ENCODE results near the gene SMAD7.

Gene SMAD7

DNA sequence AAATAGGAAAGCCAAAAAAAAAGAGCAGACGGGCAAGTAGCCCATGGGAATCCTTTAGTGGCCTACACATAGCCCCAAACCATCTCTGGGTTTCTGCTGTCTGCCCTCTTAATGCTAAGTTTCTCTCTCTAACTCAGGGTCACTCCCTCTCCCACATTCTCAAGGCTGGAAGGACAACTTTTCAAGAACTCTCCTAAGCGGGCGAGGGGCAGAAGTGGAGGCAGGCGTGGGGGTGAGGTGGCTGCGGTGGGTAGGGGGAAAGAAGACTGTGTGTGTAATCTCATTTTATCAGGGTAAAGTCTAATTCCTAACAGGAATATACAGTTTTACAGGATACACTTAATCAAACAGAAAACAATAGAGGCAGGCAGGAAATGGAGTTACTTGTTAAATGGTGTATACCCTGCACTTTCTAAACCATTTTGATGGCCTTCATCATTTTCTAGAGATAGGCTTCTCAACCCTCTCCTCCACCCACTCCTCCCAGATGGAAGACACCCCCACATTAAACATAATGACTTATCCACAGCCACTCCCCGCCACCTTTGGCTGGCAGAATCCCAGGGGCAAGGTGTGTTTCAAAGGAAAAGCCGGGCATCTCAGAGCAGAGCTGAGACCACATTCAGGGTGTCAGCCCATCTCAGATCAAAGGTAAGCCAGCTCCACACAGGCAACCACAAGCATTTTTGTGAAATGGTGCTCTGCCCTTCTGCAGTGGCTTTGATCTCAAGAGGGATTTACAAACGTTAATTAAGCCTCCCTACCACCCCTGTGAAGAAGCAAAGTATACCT is 6.8 kb downstream of the SMAD7 start:
- no peak for FAIRE-seq

DNA sequence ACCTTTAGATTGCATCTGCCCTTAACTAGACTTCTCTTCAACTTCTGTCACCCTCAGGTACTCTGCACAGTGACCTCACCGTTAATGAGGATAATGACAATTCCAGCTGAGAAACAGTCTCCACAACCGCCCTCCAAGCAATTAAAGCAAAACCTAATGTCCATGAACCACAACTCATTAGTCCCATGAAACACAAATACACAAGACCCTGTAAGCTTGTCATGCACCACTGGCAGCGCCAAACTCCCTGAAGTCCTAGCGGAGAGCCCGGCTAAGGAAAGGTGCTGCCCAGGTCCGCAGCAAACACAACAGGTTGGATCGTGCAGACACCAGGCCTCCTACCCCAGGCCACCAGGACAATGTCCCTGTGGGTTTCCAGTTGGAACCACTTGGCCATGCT is 7.4 kb downstream of the SMAD7 start:
- FAIRE-seq = no peak

DNA sequence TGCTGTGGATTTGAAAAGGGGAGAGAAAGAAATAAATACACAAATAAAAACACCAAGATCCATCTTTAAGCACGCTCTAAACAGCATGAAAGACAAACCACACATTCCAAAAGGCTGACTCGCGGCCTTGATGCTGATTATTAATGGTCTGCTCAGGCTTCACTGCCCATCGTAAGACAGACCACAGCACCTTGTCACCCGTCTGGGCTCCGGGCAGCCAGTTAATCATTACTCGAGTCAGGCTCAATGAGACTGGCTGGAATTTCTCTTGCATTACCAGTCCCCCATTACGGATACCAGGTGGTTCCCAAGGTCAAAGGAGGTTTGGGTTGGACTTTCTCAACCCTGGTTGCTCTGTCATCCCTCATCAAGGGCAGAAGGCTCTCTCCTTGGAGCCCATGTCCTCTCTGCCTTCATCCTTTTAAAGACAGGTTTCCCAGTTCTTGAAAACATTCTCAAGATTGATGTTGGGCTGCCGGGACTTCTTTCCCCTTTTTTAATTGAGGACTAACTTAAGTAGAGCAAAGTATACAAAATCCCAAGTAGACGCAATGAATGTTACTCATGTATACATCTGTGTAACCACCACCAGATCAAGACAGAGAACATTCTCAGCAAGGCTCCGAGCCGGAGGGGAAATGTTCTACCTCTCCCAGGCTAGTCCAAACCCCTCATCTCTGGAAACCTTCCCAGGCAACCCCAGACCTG is 8.1 kb downstream of the SMAD7 start:
- no peak for FAIRE-seq

DNA sequence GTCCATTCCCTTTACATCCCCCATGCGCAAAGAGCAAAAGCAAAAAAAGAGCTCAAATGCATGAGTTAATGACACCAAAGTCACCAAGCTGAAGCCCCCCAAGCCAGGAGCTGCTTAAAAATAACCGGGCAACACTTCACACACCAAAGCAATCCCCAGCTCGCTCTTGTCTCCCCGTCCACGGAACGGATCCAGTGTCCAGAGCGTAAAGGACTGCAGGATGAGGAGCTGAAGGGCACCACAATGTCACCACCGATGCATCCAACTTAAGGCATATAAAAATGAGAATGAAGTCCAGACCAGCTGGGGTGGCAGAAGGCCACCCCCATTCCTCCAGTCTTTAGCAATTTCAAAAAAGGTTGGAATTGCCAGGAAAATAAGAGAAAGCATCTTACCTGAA is 8.7 kb downstream of the SMAD7 start:
- no peak for FAIRE-seq

DNA sequence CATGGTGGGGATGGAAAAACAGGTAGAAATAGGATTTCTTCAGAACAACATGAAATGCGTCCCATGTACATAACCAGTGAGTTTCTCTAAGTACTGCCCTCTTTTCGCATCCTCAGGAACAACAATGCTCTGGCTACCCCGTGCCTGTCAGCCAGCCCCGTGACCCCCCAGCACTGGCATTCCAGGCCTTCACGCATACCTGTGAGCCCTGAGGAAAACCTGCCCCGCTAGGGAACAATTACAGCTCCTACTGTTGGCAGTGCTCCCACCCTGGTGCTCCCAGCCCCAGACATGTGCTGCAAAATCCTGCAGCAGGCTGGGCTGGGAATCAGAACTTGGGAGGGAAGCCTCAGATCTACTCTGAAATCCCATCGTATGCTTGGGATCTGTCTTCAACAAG is 9.1 kb downstream of the SMAD7 start:
- no peak for FAIRE-seq

DNA sequence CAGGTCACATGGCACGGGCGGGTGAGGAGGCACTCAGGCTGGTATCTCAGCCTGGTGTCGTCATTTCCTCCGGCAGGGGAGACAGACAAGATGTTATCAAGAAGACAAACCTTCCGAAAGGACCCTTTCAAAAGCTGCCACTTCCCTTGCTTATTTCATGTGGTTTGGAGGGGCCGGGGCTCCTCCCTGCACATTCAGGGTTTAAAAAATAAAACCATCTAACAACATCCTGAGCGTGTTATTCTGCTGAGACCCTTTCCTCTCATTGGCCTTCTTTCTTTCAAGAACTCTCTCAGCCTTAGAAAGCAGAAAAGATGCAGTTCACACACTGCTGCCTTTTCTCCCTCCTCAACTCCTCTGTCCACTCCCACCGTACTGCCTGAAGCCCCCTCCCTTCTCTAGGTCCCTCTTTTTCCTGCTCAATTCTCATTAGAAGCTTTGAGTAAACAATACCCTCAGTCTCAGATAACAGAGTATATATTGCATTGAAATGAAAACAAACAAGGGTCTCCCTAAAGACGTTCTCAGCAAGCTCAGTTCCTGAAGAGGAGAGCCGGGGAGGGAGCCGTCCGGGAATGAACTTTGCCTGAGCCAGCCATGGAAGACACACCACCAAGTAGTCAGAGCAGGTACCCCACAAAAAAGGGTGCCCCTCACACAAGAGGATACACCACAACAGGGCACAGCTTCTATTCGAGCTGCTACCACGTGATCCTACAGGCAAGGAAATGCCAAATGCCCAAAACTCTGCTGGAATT is 9.7 kb downstream of the SMAD7 start:
- no peak for FAIRE-seq

DNA sequence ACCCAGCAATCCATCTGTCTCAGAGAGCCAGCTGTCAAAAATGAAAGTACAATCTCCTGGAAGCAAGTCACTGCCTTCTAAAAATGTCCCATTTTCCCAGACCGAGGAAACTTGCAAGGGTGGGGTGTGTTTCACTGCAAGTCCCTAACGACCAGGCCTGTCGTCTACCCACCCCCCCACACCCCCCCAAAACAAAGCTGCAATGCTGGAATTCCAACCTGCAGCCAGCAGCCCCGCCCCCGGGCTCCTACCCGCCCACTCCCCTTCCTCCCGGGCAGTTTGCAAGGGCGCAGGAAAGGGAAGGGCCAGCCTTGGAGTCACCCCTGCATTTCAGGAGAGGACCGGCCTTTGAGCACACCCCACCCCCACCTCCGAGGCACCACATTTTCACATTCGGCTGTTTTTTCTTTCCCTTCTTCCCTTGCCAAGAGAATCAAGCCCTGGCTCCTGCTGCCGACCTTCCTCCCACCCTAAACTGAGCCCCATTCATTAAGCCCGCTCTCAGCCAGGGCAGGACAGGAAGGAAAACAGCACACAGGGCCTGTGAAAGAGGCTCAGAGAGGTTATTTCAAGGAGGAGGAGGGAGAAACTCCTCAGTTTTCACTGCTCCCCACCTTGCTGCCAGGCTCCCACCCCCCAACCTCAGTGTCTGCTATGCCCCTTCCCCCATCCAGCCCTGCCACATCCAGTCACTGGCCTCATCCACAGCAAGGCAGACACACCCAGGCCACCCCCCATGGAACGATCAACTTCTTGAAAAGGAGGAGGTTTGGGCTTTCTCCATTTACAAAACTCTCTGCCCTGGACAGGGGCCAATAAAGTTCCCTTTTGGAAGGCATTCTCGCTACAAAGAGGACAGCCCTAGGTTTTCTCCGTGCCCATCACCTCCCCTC is 11.3 kb downstream of the SMAD7 start:
- FAIRE-seq = no peak

DNA sequence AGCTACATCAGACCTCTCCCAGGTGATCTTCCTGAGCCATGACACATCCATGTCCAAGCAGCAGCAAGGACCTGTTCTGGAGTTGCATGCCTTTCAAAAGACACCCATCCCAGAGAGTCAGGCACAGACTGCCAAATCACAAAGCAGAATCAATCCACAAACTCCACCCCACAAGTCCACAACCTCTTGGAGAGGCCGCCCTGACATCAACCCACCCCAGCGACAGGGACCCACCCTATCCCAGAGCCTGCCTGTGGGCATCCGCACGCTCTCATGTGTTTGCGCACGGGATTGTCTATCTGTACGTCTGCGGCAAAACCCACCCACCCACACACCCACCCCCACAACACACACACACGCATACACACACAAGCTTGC is 11.9 kb downstream of the SMAD7 start:
- no peak for FAIRE-seq

DNA sequence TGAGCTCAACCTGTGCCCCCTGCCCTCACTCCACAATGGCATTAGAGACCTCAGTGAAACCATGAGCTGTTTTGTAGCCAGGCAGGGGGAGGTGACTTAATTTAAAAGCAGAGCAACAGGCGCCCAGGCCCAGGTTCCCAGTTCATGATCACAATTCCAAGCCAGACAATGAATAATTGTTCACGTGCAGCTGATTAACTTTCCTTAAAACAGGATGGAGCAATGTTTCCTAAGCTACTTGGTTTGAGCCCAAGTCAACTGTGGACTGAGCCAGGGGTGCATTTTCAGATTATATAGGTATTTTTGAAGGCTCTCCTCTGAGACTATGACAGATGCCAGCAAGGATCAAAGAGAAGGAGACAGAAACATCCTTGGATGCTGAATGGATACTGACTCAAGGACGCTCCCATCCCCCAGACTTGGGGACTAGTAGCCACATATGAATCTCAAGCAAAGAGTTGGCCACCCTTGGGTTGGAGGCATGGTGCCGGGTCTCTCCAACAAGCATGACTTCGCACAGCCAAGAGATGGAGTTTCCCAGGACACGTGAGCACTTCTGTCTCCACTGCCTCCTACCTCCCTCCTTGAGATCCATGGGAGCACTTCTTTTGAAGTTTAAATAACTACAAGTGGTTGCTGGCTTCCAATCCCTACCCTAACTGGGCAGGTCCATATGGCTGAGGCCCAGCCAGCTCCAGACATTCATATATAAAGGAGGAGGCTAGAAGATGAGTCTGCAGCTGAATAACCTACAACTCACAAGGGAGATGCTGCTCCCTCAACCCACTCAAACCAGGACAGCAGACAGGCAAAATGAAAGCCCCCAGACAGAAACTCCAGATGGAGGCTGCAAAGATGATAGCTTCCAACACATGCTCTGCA is 12.7 kb downstream of the SMAD7 start:
- FAIRE-seq = no peak

DNA sequence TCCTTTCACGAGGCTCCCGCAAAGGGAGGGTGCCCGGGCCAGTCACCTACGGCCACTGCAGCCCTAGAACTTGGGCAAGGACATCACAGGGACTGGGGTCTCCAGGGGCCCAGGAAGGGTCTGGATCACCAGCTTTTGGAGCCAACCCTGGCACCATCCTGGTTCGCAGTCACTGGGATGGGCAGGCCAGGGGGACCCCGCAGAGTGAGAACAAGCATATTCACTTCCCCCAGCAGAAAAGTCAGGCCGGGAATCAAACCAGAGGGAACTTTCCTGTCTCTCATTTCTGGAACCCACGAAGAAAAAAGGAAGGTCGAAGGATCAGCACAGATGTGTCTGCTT is 15.4 kb downstream of the SMAD7 start:
- FAIRE-seq = no peak

DNA sequence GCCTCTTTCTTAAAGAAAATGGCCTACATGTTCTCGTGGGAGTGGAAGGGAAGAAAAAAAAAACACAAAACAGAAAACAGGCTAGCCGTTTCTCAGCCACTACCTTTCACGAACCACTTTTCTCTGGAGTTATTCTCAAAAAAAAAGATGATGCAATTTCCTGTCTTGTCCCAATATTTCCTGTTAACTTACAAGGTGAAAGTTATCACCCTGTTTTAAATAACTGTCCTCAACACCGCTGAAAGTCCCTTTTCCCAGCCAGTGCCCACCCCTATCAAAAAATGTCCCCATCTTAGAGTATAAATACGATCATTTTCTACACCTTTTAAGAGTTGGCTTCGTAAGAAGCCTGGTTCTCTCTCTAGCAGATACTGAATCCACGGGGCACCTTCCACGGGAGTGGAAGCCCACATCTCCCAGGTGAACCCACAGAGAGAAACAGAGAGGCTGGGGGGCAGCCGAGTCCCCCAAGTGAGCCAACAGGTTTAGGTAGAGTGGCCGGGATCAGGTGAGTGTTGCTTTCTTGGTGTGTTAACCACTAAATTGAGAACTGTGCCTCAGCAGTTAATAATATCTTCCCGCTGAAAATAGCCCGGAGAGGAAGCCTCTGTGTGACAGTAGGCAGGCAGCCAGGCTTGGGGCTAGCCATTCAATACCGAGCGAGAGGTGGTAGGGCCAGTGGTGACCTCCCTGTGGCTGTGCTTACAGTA is 15.9 kb downstream of the SMAD7 start:
- FAIRE-seq = no peak

DNA sequence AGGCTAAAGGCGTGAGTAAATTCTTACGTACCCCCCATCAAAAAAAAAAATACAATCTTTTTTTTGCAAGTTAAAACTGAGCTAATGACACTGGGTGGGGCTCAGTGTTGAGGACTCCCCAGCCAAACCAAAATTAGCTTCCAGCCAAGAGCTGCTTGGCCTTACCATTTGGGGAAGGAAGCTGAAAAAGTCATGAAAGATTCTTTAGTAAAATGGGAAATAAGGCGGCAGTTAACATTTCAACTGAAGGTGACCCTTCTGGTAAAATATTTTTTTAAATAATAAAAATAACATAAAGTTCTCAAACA is 16.4 kb downstream of the SMAD7 start:
- FAIRE-seq = no peak

DNA sequence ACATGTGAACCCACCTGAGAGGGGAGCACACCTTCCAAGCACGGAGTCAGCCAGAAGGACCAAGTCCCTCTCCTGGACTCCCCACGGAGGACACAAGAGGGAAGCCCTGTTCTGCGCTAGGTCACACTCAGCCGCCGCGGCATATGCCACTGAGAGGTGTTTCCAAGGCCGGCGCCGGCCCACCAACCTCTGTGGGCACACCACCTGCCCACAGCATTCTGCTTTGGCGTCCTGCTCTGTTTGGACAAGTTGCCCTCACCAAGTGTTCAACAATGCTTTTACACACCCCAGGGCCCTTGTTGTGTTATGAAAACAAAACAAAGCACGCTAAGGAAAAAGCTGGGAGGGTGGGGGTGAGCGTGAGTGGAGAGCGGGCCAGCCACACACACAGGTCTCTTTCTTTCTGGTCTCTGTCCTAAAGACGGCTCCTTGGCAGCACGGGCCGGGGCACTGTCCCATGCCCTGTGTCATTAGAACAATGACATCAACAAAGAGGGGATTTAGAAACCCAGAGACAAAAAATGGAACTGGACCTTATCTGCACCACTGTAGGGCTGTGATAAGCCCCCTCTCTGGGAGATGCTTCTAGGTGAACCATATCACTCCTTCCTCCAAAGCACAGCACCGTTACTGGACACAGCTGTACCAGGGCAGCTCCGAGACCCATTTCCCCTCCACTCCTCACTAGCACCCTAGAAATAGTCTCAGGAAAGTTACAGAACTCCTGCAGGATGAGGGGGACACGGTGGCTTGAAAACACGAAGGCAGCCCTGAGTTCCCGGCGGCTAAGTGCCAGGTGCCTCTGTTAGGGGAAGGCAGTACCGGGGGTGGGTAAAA is 17.0 kb downstream of the SMAD7 start:
- no peak for FAIRE-seq

DNA sequence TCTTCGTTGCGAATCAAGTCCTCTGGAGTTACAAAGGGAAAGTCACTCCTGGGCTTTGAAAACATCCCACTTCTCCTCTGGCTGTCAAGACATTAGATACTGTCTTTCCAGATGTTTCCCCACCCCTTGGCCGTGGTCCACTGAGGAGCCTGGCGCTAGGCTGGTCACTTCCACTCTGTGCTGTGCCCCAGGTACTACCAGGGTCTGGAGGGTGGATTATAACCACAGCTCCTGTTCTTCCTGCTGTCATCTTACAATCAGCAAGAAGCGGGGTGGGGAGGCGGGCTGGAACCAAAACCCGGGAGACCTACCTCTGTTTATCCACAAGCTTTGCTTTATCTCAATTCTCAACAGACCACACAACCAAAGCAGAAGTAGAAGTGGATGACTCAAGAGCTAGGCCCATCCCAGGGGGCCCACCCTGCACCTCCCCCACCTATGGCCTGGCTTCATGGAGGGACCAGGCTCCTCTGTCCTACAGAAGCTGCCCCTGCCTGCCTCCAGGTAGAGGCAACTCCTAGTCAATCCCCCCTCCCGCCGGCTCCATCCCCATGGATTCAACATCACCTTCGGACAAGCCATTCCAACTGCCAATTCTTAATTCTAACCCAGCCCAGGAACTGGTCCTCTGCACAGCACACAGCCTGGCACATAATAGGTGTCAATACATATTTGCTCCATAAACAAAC is 17.8 kb downstream of the SMAD7 start:
- FAIRE-seq = no peak

DNA sequence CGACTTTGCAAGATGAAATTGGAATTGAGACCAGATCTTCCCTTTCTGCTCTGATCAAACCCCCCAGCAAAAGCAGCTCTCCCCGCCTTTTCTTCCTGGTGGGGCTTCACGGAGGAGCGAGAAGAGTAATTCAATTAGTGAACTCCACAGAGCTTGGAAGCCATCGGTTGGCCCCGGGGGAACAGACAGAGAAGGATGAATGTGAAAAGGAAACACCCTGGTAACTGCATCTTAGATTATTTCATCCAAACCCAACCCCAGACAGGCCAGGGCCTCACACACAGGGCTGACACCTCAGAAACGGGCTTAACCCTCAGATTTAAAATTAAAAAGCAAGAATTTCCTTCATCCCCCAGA is 18.3 kb downstream of the SMAD7 start:
- FAIRE-seq = no peak

DNA sequence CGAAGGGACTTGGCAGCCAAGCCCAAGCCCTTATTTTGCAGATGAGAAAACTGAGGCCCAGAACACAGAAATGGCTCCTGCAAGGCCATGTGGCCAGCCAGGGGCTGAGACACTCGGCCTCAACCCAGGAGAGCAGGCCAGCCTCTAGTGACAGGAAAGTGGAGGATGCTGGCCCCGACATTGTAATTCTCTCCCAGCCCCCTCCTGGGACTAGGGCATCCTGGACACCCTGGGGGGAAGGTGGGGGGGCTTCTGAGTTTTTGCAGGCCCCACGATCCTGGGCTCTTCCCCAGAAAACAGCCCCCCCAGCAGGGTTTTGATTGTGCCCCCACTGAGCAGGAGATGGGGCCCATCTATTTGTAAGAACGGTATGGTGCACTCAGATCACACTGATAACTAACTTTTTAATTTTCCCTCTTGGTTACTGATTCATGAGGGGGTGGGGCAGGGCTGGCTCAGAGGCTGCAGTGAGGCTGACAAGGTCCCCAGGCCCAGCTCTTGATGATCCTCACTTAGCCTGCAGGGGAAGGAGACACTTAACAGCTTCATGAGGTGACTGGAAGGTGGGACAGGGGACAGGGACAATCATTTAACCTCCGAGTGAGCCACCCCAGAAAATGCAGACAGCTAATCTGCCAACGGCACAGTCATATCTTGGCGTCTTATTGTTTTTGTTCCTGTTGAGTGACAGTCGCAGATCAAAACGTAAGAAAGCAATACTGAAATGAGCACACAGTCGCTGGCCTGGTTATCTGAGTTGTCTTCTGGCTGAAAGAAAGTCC is 18.9 kb downstream of the SMAD7 start:
- FAIRE-seq = no peak

DNA sequence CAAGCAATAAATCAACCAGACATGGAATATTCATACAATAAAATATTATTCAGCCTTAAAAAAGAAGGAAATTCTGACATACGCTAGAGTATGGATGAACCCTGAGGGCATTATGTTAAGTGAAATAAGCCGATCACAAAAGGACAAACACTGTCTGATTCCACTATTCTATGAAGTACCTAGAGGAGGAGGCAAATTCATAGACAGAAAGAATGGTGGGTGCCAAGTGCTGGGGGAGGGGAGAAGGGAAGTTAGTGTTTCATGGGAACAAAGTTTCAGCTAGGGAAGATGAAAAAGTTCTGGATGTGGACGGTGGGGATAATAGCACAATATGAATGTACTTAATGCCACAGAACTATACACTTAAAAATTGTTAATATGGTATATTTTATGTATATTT is 19.8 kb downstream of the SMAD7 start:
- FAIRE-seq = no peak

DNA sequence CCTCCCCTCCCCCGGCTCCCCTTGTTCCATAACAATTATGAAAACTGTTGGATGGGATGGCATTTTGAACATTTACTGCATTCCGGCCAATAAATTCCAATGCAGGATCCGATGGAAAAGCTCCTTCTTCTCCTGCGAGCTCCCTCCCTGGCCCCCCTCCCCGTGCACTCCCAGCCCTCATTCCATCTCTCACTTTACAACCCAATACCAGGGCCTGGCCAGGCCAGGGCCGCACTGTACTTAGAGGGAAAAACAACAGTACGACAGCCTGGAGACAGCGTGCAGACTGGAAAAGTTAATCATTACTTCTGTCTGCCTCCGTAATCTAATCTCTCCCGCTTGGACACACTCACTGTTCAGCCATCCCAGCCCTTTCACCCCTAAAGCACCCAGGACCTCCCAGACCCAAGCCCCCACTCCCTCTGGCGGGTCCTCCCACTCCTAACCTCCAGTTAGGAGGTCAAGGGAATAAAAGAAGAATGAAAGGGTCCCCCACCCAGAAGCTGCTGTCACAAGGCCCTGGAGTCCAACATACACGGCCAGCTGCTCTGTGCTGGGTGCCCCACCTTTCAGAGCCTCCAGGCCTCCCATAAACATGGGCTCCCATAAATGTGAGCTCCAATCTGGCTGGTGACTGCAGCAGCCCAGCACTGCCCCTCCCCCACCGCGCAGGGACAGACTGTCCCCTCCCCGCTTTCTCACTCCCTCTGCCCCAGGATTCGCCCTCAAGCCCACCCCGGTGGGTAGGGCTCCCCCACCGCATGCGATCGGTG is 20.6 kb downstream of the SMAD7 start:
- no peak for FAIRE-seq
